ENCODE measurements around the gene NXNL1. TPM values are rescaled to one million over a fixed set of nuclear protein-coding genes. Genes with fewer than 3 reads are reported as not detected.
"Not testable (repeated sequence)": the region's sequence is repeated elsewhere in the genome, so short reads cannot be mapped to it uniquely, and the experiment has no call there.

The NXNL1 gene
- total RNA-seq, 1 donor from 2014 or later, result not detected

GRCh38 chr19:17487284-17488121 is 26.8 kb upstream of the NXNL1 start:
- H3K36me3 ChIP-seq (ENCODE audit: control insufficient read depth in 3 of 3, insufficient read depth in 3 of 3, low read length in 3 of 3), result peaks cover 17 to 25% (median 24%) of the 10 kb centered on the region in 3 donors
- peaks cover 6 to 12% (median 6%) of the 10 kb centered on the region in 3 donors for H3K4me1 ChIP-seq (ENCODE audit: control insufficient read depth in 3 of 3, insufficient read depth in 3 of 3, low read length in 3 of 3)
- peak overlapping the region; percentile 68 for H3K27ac ChIP-seq (ENCODE audit: low read depth, low read length)
- no peaks in the 10 kb centered on the region for H3K9me3 ChIP-seq (ENCODE audit: control insufficient read depth in 3 of 3, low read length in 3 of 3)
- H3K9ac ChIP-seq (ENCODE audit: low read depth in 1 of 3, low read length in 3 of 3), result no peak overlapping the region
- no peak overlapping the region for H3K4me3 ChIP-seq (ENCODE audit: low read length in 3 of 3)
- no peaks in the 10 kb centered on the region for H3K27me3 ChIP-seq (ENCODE audit: control insufficient read depth in 3 of 3, insufficient read depth in 3 of 3, low read length in 3 of 3)

GRCh38 chr19:17486545-17487240 is 26.0 kb upstream of the NXNL1 start:
- Histone ChIP-seq H3K9ac (ENCODE audit: low read depth in 1 of 3, low read length in 3 of 3) (no peak overlapping the region), H3K27me3 (ENCODE audit: control insufficient read depth in 3 of 3, insufficient read depth in 3 of 3, low read length in 3 of 3) (no peaks in the 10 kb centered on the region), H3K4me3 (ENCODE audit: low read length in 3 of 3) (no peak overlapping the region), H3K27ac (ENCODE audit: low read depth, low read length) (no peak overlapping the region), H3K36me3 (ENCODE audit: control insufficient read depth in 3 of 3, insufficient read depth in 3 of 3, low read length in 3 of 3) (peaks cover 17 to 24% (median 21%) of the 10 kb centered on the region in 3 donors), H3K4me1 (ENCODE audit: control insufficient read depth in 3 of 3, insufficient read depth in 3 of 3, low read length in 3 of 3) (peaks cover 6 to 15% (median 11%) of the 10 kb centered on the region in 3 donors), H3K9me3 (ENCODE audit: control insufficient read depth in 3 of 3, low read length in 3 of 3) (no peaks in the 10 kb centered on the region)

GRCh38 chr19:17484520-17485185 is 23.9 kb upstream of the NXNL1 start:
- H3K9ac ChIP-seq (ENCODE audit: low read depth in 1 of 3, low read length in 3 of 3), result no peak overlapping the region
- no peaks in the 10 kb centered on the region for H3K27me3 ChIP-seq (ENCODE audit: control insufficient read depth in 3 of 3, insufficient read depth in 3 of 3, low read length in 3 of 3)
- H3K4me1 ChIP-seq (ENCODE audit: control insufficient read depth in 3 of 3, insufficient read depth in 3 of 3, low read length in 3 of 3), result peaks cover 6 to 16% (median 12%) of the 10 kb centered on the region in 3 donors
- H3K4me3 ChIP-seq (ENCODE audit: low read length in 3 of 3), result no peak overlapping the region
- H3K27ac ChIP-seq (ENCODE audit: low read depth, low read length), result no peak overlapping the region
- peaks cover 13 to 22% (median 17%) of the 10 kb centered on the region in 3 donors for H3K36me3 ChIP-seq (ENCODE audit: control insufficient read depth in 3 of 3, insufficient read depth in 3 of 3, low read length in 3 of 3)
- H3K9me3 ChIP-seq (ENCODE audit: control insufficient read depth in 3 of 3, low read length in 3 of 3), result no peaks in the 10 kb centered on the region

- H3K9ac ChIP-seq (ENCODE audit: low read depth in 1 of 3, low read length in 3 of 3), result no peak overlapping the region
- H3K36me3 ChIP-seq (ENCODE audit: control insufficient read depth in 3 of 3, insufficient read depth in 3 of 3, low read length in 3 of 3), result peaks cover 7 to 17% (median 15%) of the 10 kb centered on the region in 3 donors
- no peak overlapping the region for H3K4me3 ChIP-seq (ENCODE audit: low read length in 3 of 3)
- H3K9me3 ChIP-seq (ENCODE audit: control insufficient read depth in 3 of 3, low read length in 3 of 3), result no peaks in the 10 kb centered on the region
- H3K27ac ChIP-seq (ENCODE audit: low read depth, low read length), result no peak overlapping the region
- H3K4me1 ChIP-seq (ENCODE audit: control insufficient read depth in 3 of 3, insufficient read depth in 3 of 3, low read length in 3 of 3), result peaks cover 5 to 11% (median 8%) of the 10 kb centered on the region in 3 donors
- no peaks in the 10 kb centered on the region for H3K27me3 ChIP-seq (ENCODE audit: control insufficient read depth in 3 of 3, insufficient read depth in 3 of 3, low read length in 3 of 3)
Observed at GRCh38 chr19:17483605-17484002, 22.9 kb upstream of the NXNL1 start.

GRCh38 chr19:17482877-17483604 is 22.3 kb upstream of the NXNL1 start:
- no peaks in the 10 kb centered on the region for H3K27me3 ChIP-seq (ENCODE audit: control insufficient read depth in 3 of 3, insufficient read depth in 3 of 3, low read length in 3 of 3)
- H3K9ac ChIP-seq (ENCODE audit: low read depth in 1 of 3, low read length in 3 of 3), result no peak overlapping the region
- H3K4me1 ChIP-seq (ENCODE audit: control insufficient read depth in 3 of 3, insufficient read depth in 3 of 3, low read length in 3 of 3), result peaks cover 0 to 9% (median 8%) of the 10 kb centered on the region in 3 donors
- no peaks in the 10 kb centered on the region for H3K9me3 ChIP-seq (ENCODE audit: control insufficient read depth in 3 of 3, low read length in 3 of 3)
- no peak overlapping the region for H3K27ac ChIP-seq (ENCODE audit: low read depth, low read length)
- H3K36me3 ChIP-seq (ENCODE audit: control insufficient read depth in 3 of 3, insufficient read depth in 3 of 3, low read length in 3 of 3), result peaks cover 4 to 15% (median 11%) of the 10 kb centered on the region in 3 donors
- no peak overlapping the region for H3K4me3 ChIP-seq (ENCODE audit: low read length in 3 of 3)

GRCh38 chr19:17481986-17482385 is 21.3 kb upstream of the NXNL1 start:
- Histone ChIP-seq H3K4me3 (ENCODE audit: low read length in 3 of 3) (no peak overlapping the region), H3K9ac (ENCODE audit: low read depth in 1 of 3, low read length in 3 of 3) (no peak overlapping the region), H3K27ac (ENCODE audit: low read depth, low read length) (no peak overlapping the region), H3K27me3 (ENCODE audit: control insufficient read depth in 3 of 3, insufficient read depth in 3 of 3, low read length in 3 of 3) (no peaks in the 10 kb centered on the region), H3K36me3 (ENCODE audit: control insufficient read depth in 3 of 3, insufficient read depth in 3 of 3, low read length in 3 of 3) (peaks cover 0 to 10% (median 4%) of the 10 kb centered on the region in 3 donors), H3K9me3 (ENCODE audit: control insufficient read depth in 3 of 3, low read length in 3 of 3) (no peaks in the 10 kb centered on the region), H3K4me1 (ENCODE audit: control insufficient read depth in 3 of 3, insufficient read depth in 3 of 3, low read length in 3 of 3) (peaks cover 0 to 8% (median 6%) of the 10 kb centered on the region in 3 donors)

GRCh38 chr19:17479325-17479791 is 18.6 kb upstream of the NXNL1 start:
- Histone ChIP-seq H3K4me1 (ENCODE audit: control insufficient read depth in 3 of 3, insufficient read depth in 3 of 3, low read length in 3 of 3) (peaks cover 9 to 21% (median 18%) of the 10 kb centered on the region in 3 donors), H3K4me3 (ENCODE audit: low read length in 3 of 3) (no peak overlapping the region), H3K36me3 (ENCODE audit: control insufficient read depth in 3 of 3, insufficient read depth in 3 of 3, low read length in 3 of 3) (peaks cover 0 to 4% (median 3%) of the 10 kb centered on the region in 3 donors), H3K27me3 (ENCODE audit: control insufficient read depth in 3 of 3, insufficient read depth in 3 of 3, low read length in 3 of 3) (no peaks in the 10 kb centered on the region), H3K9ac (ENCODE audit: low read depth in 1 of 3, low read length in 3 of 3) (no peak overlapping the region), H3K27ac (ENCODE audit: low read depth, low read length) (no peak overlapping the region), H3K9me3 (ENCODE audit: control insufficient read depth in 3 of 3, low read length in 3 of 3) (no peaks in the 10 kb centered on the region)

GRCh38 chr19:17475541-17476115 is 14.9 kb upstream of the NXNL1 start:
- Histone ChIP-seq H3K4me1 (ENCODE audit: control insufficient read depth in 3 of 3, insufficient read depth in 3 of 3, low read length in 3 of 3) (peaks cover 17 to 25% (median 23%) of the 10 kb centered on the region in 3 donors), H3K36me3 (ENCODE audit: control insufficient read depth in 3 of 3, insufficient read depth in 3 of 3, low read length in 3 of 3) (peaks cover 0 to 6% (median 5%) of the 10 kb centered on the region in 3 donors), H3K9me3 (ENCODE audit: control insufficient read depth in 3 of 3, low read length in 3 of 3) (no peaks in the 10 kb centered on the region), H3K4me3 (ENCODE audit: low read length in 3 of 3) (peak overlapping the region in 2 of 3 donors; percentile 22 to 40), H3K27me3 (ENCODE audit: control insufficient read depth in 3 of 3, insufficient read depth in 3 of 3, low read length in 3 of 3) (no peaks in the 10 kb centered on the region), H3K27ac (ENCODE audit: low read depth, low read length) (peak overlapping the region; percentile 83), H3K9ac (ENCODE audit: low read depth in 1 of 3, low read length in 3 of 3) (peak overlapping the region; percentile 1 to 76 (median 50))

- H3K4me1 ChIP-seq (ENCODE audit: control insufficient read depth in 3 of 3, insufficient read depth in 3 of 3, low read length in 3 of 3), result peaks cover 17 to 25% (median 23%) of the 10 kb centered on the region in 3 donors
- not testable (repeated sequence) for H3K36me3 ChIP-seq (ENCODE audit: control insufficient read depth in 3 of 3, insufficient read depth in 3 of 3, low read length in 3 of 3); H3K9me3 ChIP-seq (ENCODE audit: control insufficient read depth in 3 of 3, low read length in 3 of 3); H3K27me3 ChIP-seq (ENCODE audit: control insufficient read depth in 3 of 3, insufficient read depth in 3 of 3, low read length in 3 of 3)
- H3K9ac ChIP-seq (ENCODE audit: low read depth in 1 of 3, low read length in 3 of 3), result peak overlapping the region in 1 of 3 donors; percentile 76
- peak overlapping the region; percentile 83 for H3K27ac ChIP-seq (ENCODE audit: low read depth, low read length)
- H3K4me3 ChIP-seq (ENCODE audit: low read length in 3 of 3), result peak overlapping the region in 1 of 3 donors; percentile 22
Observed at GRCh38 chr19:17475011-17475540, 14.3 kb upstream of the NXNL1 start.

Measured in skeletal muscle tissue (tissue), 4 donors.